GM19328 (cell line): Measurements from ENCODE around the gene MED13L.

Source experiments
- ATAC-seq: cut with Tn5 transposase; IDR thresholded peaks from one replicate; pipeline ENCODE4 v1.9.1; 2021; ENCODE audit warnings: mild to moderate bottlenecking, moderate library complexity; ENCODE audit not compliant: unreplicated experiment

MED13L gene

DNA sequence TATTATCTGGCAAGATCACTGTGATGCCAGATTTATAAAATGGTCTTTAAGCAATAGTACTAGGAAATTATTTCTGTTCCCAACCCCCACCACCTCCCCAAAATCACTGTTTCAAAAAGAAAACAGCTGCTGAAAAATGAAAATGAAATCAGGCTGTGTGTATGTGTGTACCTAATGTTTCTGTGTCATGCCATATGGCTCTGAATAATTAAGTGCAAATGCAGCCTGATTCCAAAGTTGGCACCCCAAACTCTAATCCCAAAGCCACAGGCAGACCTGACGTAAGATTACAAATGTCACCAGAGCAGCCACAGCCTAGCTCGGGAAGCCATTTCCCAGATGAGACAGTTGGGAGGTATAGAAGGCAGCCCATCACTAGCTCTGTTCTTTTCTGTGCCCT lies 175.5 kb downstream of the MED13L start:
- no peak for ATAC-seq

DNA sequence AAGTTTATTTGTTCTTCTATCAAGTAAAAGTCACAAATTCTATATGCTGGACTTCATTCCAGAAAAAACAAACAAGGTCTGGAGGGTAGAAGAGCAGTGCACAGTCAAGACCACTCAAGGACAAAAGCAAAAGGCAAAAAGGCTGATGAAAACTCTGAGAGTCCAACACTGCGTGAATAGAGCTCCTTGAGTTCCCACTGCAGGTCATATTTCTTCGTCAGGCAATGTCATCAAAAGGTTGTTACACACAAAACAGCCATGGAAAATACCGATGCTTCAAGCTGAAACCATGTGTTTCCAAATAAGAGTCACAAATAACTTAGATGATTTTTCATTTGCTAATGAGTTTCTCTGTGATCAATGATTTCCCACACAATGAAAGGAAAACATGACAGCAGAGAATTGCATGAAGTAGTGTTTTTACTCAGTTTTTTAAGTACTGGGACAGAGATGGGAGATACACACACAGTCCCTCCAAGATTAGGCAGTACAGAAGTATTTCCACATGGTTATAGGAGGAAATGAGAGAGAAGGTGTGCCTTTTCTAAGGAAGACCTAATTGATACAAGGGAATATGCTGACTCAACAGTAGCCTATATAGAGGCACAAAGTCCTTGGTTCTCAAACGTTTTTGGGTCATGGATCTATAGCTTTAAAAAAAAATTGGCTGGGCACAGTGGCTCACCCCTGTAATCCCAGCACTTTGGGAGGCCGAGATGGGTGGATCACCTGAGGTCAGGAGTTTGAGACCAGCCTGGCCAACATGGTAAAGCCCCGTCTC lies 177.7 kb downstream of the MED13L start:
- no peak for ATAC-seq

DNA sequence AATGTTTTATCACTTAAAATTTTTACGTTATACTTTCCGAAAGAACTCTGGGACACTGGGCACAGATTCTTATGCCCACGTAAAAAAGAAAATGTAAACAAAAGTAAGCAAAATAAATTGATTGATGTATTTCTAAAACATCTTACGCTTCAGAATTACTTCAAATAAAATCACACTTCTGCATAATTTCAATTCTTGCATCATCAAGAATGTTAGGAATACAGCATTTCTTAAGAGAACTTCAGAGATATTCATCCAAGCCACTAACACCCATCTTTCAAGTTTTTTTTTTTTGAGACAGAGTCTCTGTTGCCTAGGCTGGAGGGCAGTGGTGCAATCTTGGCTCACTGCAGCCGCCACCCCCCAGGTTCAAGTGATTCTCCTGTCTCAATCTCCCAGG lies 180.6 kb downstream of the MED13L start:
- ATAC-seq: no peak

DNA sequence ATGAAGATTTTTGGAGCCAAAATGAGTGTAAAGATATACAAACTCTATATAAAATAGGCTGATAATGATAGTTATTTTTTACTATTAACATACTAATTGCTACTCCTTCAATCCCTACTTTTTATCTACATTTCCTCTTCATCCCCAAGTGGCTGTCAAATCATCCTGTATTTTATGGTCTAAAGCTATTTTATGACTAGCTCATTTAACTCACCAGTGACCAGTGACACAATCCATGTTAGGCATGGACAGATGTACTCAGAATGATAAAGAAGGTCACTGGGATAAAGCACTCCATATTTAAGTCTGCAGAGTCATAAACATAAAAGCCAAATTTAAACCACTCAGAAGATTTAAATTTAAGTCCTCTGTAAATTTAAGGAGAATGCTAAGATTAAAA lies 183.0 kb downstream of the MED13L start:
- ATAC-seq: no peak

DNA sequence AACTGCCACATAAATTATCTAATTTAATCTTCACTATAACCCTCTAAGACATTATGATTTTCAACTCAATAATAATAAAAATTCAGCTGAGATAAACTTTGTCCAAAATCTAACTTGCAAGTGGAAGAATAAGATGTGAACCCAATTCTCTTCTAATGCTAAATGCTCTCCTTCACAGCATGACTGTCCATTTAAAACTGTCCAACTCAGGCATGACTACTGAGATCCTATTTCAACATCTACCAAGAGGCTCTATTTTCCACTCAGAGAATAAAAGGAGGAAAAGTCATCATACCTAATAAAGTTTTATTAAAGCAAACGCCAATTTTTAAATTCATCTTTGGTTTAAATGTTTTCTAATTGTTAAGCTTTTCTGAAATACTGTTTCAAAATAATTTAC lies 183.6 kb downstream of the MED13L start:
- ATAC-seq: no peak

DNA sequence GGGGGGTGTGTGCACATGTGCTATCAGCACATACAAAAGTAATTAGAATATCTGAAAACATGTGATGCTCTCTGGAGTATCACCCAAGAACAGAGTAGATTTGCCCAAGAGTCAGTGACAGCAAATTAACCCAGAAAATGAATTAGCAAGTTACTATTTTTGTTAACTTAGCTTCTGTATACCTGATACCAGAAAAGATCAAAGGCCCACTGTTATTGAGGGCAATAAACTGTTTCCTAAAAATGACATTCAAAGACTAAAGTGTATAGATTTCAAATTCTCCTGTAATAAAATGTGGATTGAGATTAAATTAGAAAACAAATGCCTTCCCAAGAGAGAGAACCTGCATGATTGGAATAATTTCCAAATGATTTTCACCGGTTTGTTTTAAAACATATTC lies 184.7 kb downstream of the MED13L start:
- no peak for ATAC-seq

DNA sequence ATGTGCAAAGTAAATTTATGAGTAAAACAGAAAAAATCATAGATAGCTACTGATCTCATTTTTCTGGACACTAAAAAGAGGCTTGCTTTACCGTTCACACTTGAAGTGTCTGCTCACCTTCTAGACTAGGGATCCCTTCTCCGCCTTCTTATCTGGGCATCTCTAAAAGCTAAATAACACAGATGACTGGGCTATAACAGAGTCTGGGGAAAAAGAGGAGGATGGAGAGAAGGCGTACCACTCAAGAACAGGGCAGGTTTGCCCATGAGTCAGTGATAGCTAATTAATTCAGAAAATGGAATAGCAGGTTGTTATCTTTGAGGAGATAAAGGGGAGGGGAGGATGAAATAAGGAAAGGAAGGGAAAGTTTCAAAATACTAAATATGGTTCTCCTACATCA lies 185.3 kb downstream of the MED13L start:
- ATAC-seq: no peak

DNA sequence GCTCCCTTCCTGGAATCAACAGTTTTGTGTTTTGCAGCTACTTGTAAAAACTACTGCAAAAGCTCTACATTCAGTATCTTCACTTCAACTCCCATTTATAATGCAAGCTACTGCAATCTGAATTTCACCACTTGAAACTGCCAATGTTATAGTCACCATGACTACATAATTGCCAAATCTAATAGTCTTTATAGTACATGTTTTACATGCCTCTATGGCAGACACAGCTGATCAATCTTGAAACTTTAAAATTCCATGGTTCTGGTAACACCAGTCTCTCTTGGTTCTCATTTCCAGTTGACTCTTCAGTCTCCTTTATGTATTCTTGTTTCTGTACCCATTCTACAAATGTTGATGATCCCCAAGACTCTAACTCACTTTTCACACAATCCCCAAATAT lies 185.9 kb downstream of the MED13L start:
- ATAC-seq: no peak

DNA sequence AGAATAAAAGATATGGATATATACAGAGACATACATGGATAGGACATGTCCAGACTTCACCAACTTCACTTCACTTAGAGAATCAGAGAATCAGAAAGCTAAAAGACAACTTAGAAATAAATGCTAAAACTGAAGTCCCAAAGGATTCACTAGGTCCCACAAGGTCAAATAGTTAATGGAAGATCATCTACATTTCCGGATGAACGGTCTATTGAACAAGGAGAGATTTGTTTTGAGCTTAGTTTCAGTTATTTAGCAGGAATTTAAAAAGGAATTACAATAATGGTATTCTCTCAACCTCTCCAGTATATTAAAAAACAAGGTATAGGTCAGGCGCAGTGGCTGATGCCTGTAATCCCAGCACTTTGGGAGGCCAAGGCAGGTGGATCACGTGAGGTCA lies 187.0 kb downstream of the MED13L start:
- ATAC-seq: no peak

DNA sequence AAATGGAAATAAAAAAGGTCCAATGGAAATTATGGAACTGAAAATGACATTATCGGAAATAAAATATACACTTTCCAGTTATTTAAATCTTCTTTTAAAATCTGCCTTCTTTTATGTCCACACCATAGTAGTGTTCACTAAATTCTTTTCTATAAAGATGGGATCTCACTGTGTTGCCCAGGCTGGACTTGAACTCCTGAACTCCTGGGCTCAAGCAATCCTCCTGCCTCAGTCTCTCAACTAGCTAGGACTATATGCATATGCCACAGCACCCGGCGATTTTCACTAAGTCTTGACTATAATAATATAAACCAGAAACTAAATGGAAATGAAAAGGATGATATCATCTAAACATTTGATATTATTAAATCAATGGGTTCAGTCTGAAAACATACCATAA lies 188.4 kb downstream of the MED13L start:
- no peak for ATAC-seq

DNA sequence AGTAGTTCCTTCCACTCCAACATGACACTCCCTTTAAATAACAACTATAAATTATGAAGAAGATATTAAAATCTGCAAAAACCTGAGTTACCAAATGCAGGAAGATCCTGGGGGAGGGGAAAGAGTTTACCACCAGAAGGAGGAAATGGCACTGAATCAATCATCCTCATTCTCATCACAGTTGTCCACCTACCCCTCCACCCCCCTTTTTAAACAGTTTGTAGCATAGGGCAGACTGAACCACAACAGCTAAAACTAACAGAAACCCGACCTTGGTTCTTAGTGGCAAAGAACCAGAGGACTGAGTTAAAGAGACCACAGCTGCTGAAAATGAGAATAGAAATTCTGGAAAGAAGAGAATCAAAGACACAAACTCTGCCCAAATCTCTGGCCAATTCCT lies 189.5 kb downstream of the MED13L start:
- ATAC-seq: no peak

DNA sequence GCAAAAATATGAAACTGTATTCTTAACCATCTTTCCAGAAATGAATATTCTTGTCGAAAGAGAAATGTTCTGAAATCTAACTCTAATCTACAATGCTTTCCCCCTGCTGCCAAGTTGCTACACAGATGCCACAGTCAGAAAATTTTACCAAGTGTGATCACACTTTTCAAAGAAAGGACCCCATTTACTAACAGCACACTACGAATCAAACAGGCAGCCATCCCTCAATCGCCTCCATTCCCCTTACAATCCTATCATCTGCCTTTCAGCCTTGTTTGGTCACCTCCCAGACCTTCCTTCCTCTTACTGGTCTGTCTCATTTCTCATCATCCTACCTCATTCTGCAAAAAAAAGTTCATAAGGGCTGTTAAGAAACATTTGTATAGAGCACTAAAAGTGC lies 190.1 kb downstream of the MED13L start:
- ATAC-seq: no peak

DNA sequence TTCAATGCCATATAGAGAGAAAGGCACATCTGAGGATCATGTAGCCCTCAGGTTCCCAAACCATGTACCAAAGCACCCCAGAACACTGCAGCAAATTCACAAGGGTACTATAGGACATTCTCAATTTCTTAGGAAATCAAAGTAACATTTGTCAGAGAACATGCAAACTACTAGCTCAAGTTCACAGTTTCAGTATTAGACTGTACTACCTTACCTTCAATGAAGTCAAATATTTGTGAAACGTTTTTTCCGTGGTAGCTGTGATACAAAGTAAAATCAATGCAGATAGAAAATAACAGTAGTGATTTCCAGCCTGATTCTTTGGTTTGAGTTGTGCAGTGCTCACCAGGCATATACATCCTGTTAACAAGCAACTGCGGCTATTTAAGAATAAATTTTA lies 197.1 kb downstream of the MED13L start:
- ATAC-seq: no peak

DNA sequence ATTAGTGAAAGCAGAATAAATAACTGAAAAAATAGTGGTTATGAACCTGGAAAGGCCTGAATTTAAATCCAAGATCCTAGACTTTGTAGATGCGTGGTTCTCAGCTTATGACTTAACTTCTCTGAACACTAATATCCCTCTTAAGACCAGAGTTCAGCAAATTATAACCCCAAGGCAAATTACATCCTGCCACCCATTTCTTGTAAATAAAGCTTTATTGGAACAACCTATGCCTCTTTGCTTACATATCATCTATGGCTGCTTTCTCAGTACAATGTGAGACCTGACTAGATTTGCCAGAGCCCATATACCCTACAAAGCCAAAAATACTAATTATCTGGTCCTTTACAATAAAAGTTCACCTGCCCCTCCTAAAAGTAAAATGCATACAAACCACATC lies 199.1 kb downstream of the MED13L start:
- ATAC-seq: no peak

DNA sequence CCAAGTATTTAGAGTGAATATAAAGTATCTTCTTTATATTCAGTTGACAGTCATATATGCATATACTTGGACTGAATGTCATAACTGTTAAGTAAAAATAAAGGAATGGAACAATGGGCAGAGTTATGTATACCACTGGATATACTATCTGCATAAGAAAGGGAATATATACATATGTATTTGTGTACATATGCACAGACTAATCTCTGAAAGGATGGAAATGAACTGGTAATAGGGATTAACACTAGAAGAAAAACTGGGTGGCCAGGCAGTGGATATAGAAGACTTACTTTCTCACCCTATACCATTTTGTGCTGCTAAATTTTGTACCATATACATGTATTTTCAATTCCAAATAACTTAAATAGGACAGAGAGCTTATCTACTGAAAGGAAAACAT lies 200.1 kb downstream of the MED13L start:
- ATAC-seq: no peak

DNA sequence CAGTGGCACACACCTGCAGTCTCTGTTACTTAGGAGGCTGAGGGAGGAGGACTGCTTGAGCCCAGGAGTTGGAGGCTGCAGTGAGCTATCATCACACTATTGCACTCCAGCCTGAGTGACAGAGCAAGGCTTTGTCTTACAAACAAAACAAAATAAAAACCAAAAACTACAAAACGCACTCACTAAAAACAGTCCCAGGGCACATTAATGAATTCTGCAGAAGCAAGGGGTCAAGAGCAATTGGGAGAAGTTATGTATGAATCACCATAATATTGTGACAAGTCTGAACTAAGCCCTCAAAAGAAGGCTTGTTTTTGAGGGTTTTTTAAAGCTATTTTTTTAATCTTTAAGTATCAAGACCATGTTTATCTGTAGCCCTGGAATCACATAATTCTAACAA lies 201.1 kb downstream of the MED13L start:
- no peak for ATAC-seq

DNA sequence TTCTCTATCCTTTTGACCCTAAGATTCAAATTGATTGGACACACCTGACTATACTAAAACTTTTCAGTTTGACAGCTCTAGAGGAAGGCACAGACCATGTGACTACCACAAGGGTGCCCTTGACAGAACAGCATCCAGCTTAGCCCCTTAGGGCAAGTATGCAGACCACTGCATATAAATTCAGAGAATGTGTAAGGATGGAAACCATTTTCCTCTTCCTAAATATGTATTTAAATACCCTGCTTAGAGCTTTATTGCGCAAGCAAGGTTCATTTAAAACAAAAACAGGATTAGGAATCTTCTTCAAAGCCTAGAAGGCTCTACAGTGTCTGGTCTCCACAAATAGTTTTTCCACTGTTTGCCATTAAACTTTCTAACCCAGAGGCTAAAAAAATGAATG lies 202.8 kb downstream of the MED13L start:
- ATAC-seq: no peak

DNA sequence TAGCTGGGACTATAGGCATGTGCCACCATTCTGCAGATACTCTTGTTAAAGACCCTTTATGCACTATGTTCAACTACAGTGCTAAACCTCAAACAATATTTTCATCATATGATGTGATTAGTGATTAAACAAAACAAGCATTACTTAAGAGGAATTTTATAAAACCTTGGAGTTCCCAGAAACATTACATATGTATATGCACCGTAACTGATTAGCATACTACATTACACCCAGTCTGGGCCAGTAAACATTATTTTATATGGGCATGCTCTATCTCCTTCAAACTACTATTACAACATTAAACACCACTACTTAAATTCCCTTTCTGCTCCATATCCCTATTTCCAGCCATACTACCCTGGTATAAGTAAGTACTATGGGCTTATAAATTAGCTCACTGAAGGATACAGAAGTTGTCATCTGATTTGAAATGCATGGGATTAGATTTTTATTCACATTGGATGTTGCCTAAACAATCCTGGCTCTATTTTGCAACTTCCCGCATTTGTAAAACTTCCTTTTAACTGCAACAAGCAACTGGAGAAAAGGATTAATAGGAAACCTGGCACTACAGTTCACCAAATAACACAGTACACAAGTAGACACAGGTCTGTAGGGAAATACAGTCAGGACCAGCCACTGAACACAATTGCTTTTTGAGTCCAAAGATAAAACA lies 205.8 kb downstream of the MED13L start:
- ATAC-seq: no peak

DNA sequence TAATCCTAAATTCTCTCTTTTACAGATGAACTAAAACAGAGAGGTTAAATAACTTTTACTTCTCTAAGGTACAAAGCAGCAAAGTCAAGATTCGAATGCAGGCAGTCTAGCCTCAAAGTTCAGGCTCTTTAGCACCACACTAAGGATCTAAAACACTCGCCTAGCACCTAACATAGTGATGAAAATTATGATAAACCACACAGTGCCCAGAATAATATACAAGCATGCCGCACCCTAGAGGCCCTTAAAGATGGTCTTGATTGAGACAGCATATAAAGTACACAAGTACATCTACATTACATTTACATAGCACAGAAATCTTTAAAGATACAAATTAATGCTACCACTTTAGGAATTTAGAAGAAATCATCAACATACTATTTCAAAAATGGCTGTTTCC lies 207.0 kb downstream of the MED13L start:
- ATAC-seq: no peak

DNA sequence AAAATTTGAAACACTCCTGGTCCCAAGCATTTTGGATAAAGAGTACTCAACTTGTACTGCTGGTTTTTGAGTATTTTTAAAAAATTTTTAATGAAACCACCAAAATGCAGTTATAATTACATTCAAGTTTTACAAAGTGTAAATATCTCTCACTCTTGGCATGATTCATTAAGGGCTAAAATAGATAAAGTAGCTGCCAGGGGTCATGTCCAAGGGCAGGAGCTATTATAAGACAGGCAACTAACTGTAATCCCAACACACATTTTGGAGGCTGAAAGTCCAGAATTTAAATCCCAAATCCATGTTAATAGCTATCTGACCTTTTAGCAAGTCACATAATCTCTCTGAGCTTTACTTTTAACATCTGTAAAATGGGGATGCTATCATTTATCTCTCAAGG lies 207.6 kb downstream of the MED13L start:
- ATAC-seq: no peak

DNA sequence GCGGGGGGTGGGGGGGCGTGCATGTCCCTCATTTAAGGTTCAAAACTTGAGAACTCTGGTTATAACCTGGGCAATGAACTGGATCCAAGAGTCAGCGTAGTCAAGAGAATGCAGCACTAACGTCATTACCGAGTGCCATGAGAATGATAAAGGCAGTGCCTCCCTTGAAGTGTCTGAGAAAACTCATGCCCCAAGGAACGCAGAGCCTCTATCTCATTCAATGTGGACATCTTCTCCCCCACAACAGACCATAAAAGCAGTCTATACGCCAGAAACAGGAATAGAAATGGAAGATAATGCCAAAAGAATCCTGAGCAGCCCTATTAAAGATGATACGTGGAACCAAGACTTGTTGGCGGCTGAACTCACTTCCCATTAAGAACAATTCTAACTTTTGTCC lies 208.6 kb downstream of the MED13L start:
- ATAC-seq: no peak

DNA sequence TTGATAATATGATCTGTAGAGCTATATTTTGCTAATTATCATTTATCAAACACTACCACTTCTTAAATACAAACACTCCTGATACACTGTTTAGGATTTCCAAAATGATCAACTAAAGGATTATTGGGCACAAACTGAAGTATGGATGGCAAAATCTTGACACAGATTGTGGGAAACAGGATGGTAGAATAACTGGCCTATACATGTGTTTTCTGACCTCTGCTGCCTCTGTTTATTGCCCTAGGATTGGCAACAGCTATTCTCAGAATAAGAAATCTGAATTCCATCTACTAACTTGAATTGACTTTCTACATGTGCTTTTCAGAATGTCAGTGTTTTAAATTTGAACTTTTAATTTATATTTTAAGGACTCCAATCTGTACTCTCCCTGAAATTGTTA lies 209.1 kb downstream of the MED13L start:
- ATAC-seq: no peak

DNA sequence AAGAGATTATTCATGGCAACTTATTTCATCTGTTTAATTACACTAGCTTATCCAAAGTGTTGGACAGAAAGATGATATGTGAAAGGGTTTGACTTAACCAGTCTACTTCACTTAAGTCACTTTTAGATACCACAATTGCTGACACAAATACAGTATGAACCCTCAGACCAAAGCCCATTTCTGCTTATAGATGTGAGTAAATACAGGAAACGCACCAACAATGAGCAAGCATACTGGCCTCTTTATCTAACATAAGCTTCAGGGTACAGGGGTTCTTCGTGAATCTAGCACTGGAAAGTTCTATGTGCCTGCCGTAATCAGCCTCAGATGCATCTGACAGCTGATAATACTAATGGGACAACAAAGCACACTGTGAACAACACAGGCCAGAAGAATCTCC lies 209.6 kb downstream of the MED13L start:
- ATAC-seq: no peak
